Fibroblast of lung (primary cell): ENCODE data around the gene UBE3C. TPM values are rescaled to one million over a fixed set of nuclear protein-coding genes. Genes with fewer than 3 reads are reported as not detected.

ENCODE experiments used
- DNase-seq, 2 donors: peaks; one replicate each; pipeline versions ENCODE4 v3.0.0 to v3.0.0-alpha.2; 2010; ENCODE audit warnings: low read depth in 2 of 2
- H2AFZ ChIP-seq: 2 replicates; pipeline ENCODE4 v1.5.1; 2012; ENCODE audit warnings: low read length, control low read depth, inconsistent platforms
- H3K27ac ChIP-seq: 2 replicates; pipeline ENCODE4 v1.5.1; 2011; ENCODE audit warnings: low read length, control low read depth; ENCODE audit not compliant: insufficient read depth
- H3K27me3 ChIP-seq: 2 replicates; pipeline ENCODE4 v1.5.1; 2011; ENCODE audit warnings: mild to moderate bottlenecking, low read length; ENCODE audit not compliant: control insufficient read depth, insufficient read depth
- H3K36me3 ChIP-seq: 2 replicates; pipeline ENCODE4 v1.5.1; 2011; ENCODE audit warnings: low read length; ENCODE audit not compliant: control insufficient read depth, insufficient read depth
- H3K4me1 ChIP-seq: 2 replicates; pipeline ENCODE4 v1.5.1; 2011; ENCODE audit warnings: low read length; ENCODE audit not compliant: control insufficient read depth, insufficient read depth; ENCODE audit errors: extremely low read depth
- H3K4me2 ChIP-seq: 2 replicates; pipeline ENCODE4 v1.5.1; 2011; ENCODE audit warnings: low read length, control low read depth; ENCODE audit not compliant: insufficient read depth; ENCODE audit errors: extremely low read depth
- H3K4me3 ChIP-seq, 4 experiments: fragments of 200-600 bp in 1 of 4; sonication (generic) in 1 of 4; replicated peaks in 1 of 4; 2 replicates each; pipeline ENCODE4 v1.5.1; 2011 to 2016; ENCODE audit warnings: low read length in 4 of 4, low read depth in 3 of 4, mild to moderate bottlenecking in 3 of 4, control low read depth in 2 of 4, inconsistent platforms in 1 of 4, mixed read lengths in 1 of 4; ENCODE audit not compliant: insufficient read depth in 1 of 4; ENCODE audit errors: control extremely low read depth in 1 of 4
- H3K79me2 ChIP-seq: 2 replicates; pipeline ENCODE4 v1.5.1; 2012; ENCODE audit warnings: mild to moderate bottlenecking, low read length, inconsistent platforms; ENCODE audit not compliant: control insufficient read depth, insufficient read depth
- H3K9ac ChIP-seq: 2 replicates; pipeline ENCODE4 v1.5.1; 2011; ENCODE audit warnings: mild to moderate bottlenecking, low read length, control low read depth; ENCODE audit not compliant: insufficient read depth
- H3K9me3 ChIP-seq: 2 replicates; pipeline ENCODE4 v1.5.1; 2012; ENCODE audit warnings: low read depth, low read length; ENCODE audit not compliant: control insufficient read depth, insufficient read depth
- H4K20me1 ChIP-seq: 2 replicates; pipeline ENCODE4 v1.5.1; 2011; ENCODE audit warnings: low read length; ENCODE audit not compliant: control insufficient read depth, insufficient read depth; ENCODE audit errors: extremely low read depth
- CTCF ChIP-seq, 2 donors: IDR thresholded peaks in 1 of 2; conservative IDR thresholded peaks in 1 of 2; 1 replicate in 1 of 2; 2 replicates in 1 of 2; pipeline ENCODE4 v1.5.1; 2011 to 2012; ENCODE audit warnings: low read length in 2 of 2, control low read depth in 1 of 2, inconsistent platforms in 1 of 2, low read depth in 1 of 2, mild to moderate bottlenecking in 1 of 2
- EZH2 ChIP-seq: IDR thresholded peaks from 2 replicates; pipeline ENCODE4 v1.5.1; 2012; ENCODE audit warnings: low read length, control low read depth, mild to moderate bottlenecking; ENCODE audit errors: missing control alignments
- polyA plus RNA-seq, 2 donors: library from polyadenylated mRNA; depleted of rRNA in 1 of 2; stranded (reverse) in 1 of 2; unstranded in 1 of 2; fragments of >200 nt; gene quantifications; 2 replicates each; pipeline ENCODE4 v1.2.1, GENCODE V29; 2011 to 2012; ENCODE audit warnings: missing spikeins in 1 of 2
- total RNA-seq: library from RNA; depleted of rRNA; stranded (reverse); fragments of >200 nt; gene quantifications from 2 replicates; pipeline ENCODE4 v1.2.1, GENCODE V29; 2014

UBE3C gene
- total and polyA plus RNA-seq, 2 donors (not counting 1 experiment from before 2014, with no cell fraction given) = 76.2 to 91.0 TPM

GRCh38 chr7:157263156-157263555 is 124.4 kb downstream of the UBE3C start:
- H3K36me3 ChIP-seq = peaks cover 15% of the 10 kb centered on the region
- no peaks in the 10 kb centered on the region for H4K20me1 ChIP-seq
- no peak overlapping the region for H3K4me2 ChIP-seq
- H3K27me3 ChIP-seq = no peaks in the 10 kb centered on the region
- H3K4me1 ChIP-seq = no peaks in the 10 kb centered on the region
- H3K79me2 ChIP-seq = no peaks in the 10 kb centered on the region
- H3K9me3 ChIP-seq = no peaks in the 10 kb centered on the region
- H3K9ac ChIP-seq = no peak overlapping the region
- DNase-seq = no peak
- no peak overlapping the region for H3K27ac ChIP-seq
- no peak for TF ChIP-seq CTCF (conservative IDR thresholded peaks at IDR 0.05 in 1 of 2, IDR thresholded peaks at IDR 0.05 in 1 of 2; ENCODE audit: low read depth in 1 of 2, low read length in 2 of 2)
- no peak for TF ChIP-seq EZH2
- H3K4me3 ChIP-seq = no peak overlapping the region
- H2AFZ ChIP-seq = no peak overlapping the region

- H3K27ac ChIP-seq = no peak overlapping the region
- no peaks in the 10 kb centered on the region for H4K20me1 ChIP-seq
- H3K27me3 ChIP-seq = no peaks in the 10 kb centered on the region
- no peak overlapping the region for H2AFZ ChIP-seq
- H3K4me3 ChIP-seq = no peak overlapping the region
- no peak overlapping the region for H3K9ac ChIP-seq
- H3K4me1 ChIP-seq = no peaks in the 10 kb centered on the region
- no peak for DNase-seq
- peaks cover 18% of the 10 kb centered on the region for H3K36me3 ChIP-seq
- no peaks in the 10 kb centered on the region for H3K9me3 ChIP-seq
- no peak for TF ChIP-seq EZH2
- H3K79me2 ChIP-seq = no peaks in the 10 kb centered on the region
- H3K4me2 ChIP-seq = no peak overlapping the region
Measured at GRCh38 chr7:157265051-157265450, 126.3 kb downstream of the UBE3C start.

- H3K4me1 ChIP-seq = peaks cover 2% of the 10 kb centered on the region
- DNase-seq = peak in 1 of 2 donors; percentile 77
- H3K27me3 ChIP-seq = no peaks in the 10 kb centered on the region
- H3K9ac ChIP-seq = no peak overlapping the region
- H3K4me3 ChIP-seq = no peak overlapping the region
- H3K4me2 ChIP-seq = no peak overlapping the region
- TF ChIP-seq EZH2 = no peak
- TF ChIP-seq CTCF (conservative IDR thresholded peaks at IDR 0.05 in 1 of 2, IDR thresholded peaks at IDR 0.05 in 1 of 2; ENCODE audit: low read depth in 1 of 2, low read length in 2 of 2) = no peak
- H4K20me1 ChIP-seq = no peaks in the 10 kb centered on the region
- no peak overlapping the region for H3K27ac ChIP-seq
- no peaks in the 10 kb centered on the region for H3K79me2 ChIP-seq
- peaks cover 22% of the 10 kb centered on the region for H3K36me3 ChIP-seq
- no peak overlapping the region for H2AFZ ChIP-seq
- no peaks in the 10 kb centered on the region for H3K9me3 ChIP-seq
Measured at GRCh38 chr7:157266272-157266671, 127.5 kb downstream of the UBE3C start.
